ENCODE measurements around the gene COQ5. TPM values are rescaled to one million over a fixed set of nuclear protein-coding genes. Genes with fewer than 3 reads are reported as not detected.

The COQ5 gene
- polyA plus RNA-seq, 3 donors = 17.8 to 38.9 (median 28.2) TPM

GRCh38 chr12:120467439-120467838 lies 61.5 kb downstream of the COQ5 start:
- H3K27ac ChIP-seq (ENCODE audit: low read depth, low read length) = no peak overlapping the region
- WGBS, 3 donors = 81 to 93% (median 92%) methylated on average over 6 of the region's 6 CpGs

- H3K27ac ChIP-seq (ENCODE audit: low read depth, low read length) = no peak overlapping the region
- 30 to 67% (median 54%) methylated on average over 8 of the region's 8 CpGs for WGBS, 3 donors
Measured at GRCh38 chr12:120466560-120467315, 62.2 kb downstream of the COQ5 start.

- WGBS, 3 donors = 15 to 52% (median 47%) methylated on average over 5 of the region's 5 CpGs
- no peak overlapping the region for H3K27ac ChIP-seq (ENCODE audit: low read depth, low read length)
Measured at GRCh38 chr12:120465756-120466155, 63.2 kb downstream of the COQ5 start.

- 90 to 94% (median 90%) methylated on average over 5 of the region's 5 CpGs for WGBS, 3 donors
- H3K27ac ChIP-seq (ENCODE audit: low read depth, low read length) = no peak overlapping the region
Measured at GRCh38 chr12:120463712-120464111, 65.2 kb downstream of the COQ5 start.

GRCh38 chr12:120462099-120462640 lies 66.8 kb downstream of the COQ5 start:
- 72 to 89% (median 83%) methylated on average over 3 of the region's 3 CpGs for WGBS, 3 donors
- H3K27ac ChIP-seq (ENCODE audit: low read depth, low read length) = no peak overlapping the region

- H3K27ac ChIP-seq (ENCODE audit: low read depth, low read length) = no peak overlapping the region
- 77 to 95% (median 87%) methylated on average over 3 of the region's 3 CpGs for WGBS, 3 donors
Measured at GRCh38 chr12:120460157-120460556, 68.8 kb downstream of the COQ5 start.

- whole genome bisulfite sequencing, 3 donors = 71 to 82% (median 78%) methylated on average over 6 of the region's 6 CpGs
- no peak overlapping the region for H3K27ac ChIP-seq (ENCODE audit: low read depth, low read length)
Measured at GRCh38 chr12:120457133-120457532, 71.8 kb downstream of the COQ5 start.

GRCh38 chr12:120455302-120455701 lies 73.7 kb downstream of the COQ5 start:
- 42 to 95% (median 93%) methylated on average over 7 of the region's 7 CpGs for WGBS, 3 donors
- H3K27ac ChIP-seq (ENCODE audit: low read depth, low read length) = no peak overlapping the region

- WGBS, 3 donors = 52 to 77% (median 76%) methylated on average over 4 of the region's 4 CpGs
- H3K27ac ChIP-seq (ENCODE audit: low read depth, low read length) = no peak overlapping the region
Measured at GRCh38 chr12:120453977-120454376, 75.0 kb downstream of the COQ5 start.

Other genes starting within 250 kb of the COQ5 start
- not detected for gene RNU4-2, start 237.3 kb downstream of the COQ5 start, polyA plus RNA-seq
- gene RNU4-1, start 235.9 kb downstream of the COQ5 start, polyA plus RNA-seq = not detected
- gene SIRT4, start 226.8 kb downstream of the COQ5 start, polyA plus RNA-seq = under 1 TPM; 0.56 to 0.93 (median 0.91) TPM
- over 10,000 TPM in 1 of 3 donors, 10 to 100 TPM in 1, 1 to 10 TPM in 1; 2.3 to 10,835 (median 11.8) TPM for gene PLA2G1B, start 201.4 kb downstream of the COQ5 start, polyA plus RNA-seq
- 1 to 10 TPM in 1 of 3 donors, under 1 TPM in 1, not detected in 1; 0.45 to 1.1 TPM for gene MSI1, start 160.0 kb downstream of the COQ5 start, polyA plus RNA-seq
- 100 to 1,000 TPM; 424 to 983 (median 500) TPM for gene COX6A1, start 91.0 kb downstream of the COQ5 start, polyA plus RNA-seq
- 10 to 100 TPM; 29.0 to 34.4 (median 29.1) TPM for gene TRIAP1, start 82.8 kb downstream of the COQ5 start, polyA plus RNA-seq
- gene GATC, start 82.7 kb downstream of the COQ5 start, polyA plus RNA-seq = 10 to 100 TPM; 10.6 to 13.4 (median 12.3) TPM
- gene SRSF9, start 59.4 kb downstream of the COQ5 start, polyA plus RNA-seq = 10 to 100 TPM; 68.8 to 95.0 (median 91.8) TPM
- gene DYNLL1, start 33.0 kb downstream of the COQ5 start, polyA plus RNA-seq = 100 to 1,000 TPM; 137 to 522 (median 243) TPM
- gene RNF10, start 5.2 kb upstream of the COQ5 start, polyA plus RNA-seq = 100 to 1,000 TPM in 2 of 3 donors, 10 to 100 TPM in 1; 54.4 to 141 (median 103) TPM
- gene POP5, start 52.2 kb upstream of the COQ5 start, polyA plus RNA-seq = 10 to 100 TPM; 25.4 to 55.2 (median 50.0) TPM
- 10 to 100 TPM in 1 of 3 donors, 1 to 10 TPM in 1, under 1 TPM in 1; 0.45 to 14.5 (median 6.2) TPM for gene CABP1, start 111.5 kb upstream of the COQ5 start, polyA plus RNA-seq
- 10 to 100 TPM; 44.0 to 54.8 (median 45.1) TPM for gene MLEC, start 158.0 kb upstream of the COQ5 start, polyA plus RNA-seq
- gene UNC119B, start 181.3 kb upstream of the COQ5 start, polyA plus RNA-seq = 10 to 100 TPM; 14.9 to 18.9 (median 15.2) TPM
- 100 to 1,000 TPM in 1 of 3 donors, 10 to 100 TPM in 2; 49.1 to 194 (median 69.4) TPM for gene ACADS, start 196.7 kb upstream of the COQ5 start, polyA plus RNA-seq

Data from adipose tissue (tissue), 3 donors.